AG09309 (cell line): Measurements from ENCODE around the gene OCEL1.

Experiments used
- DNase-seq: peaks from one replicate; pipeline ENCODE4 v3.0.0-alpha.2; 2010; ENCODE audit warnings: low read depth
- H3K4me3 ChIP-seq: 2 replicates; pipeline ENCODE4 v1.5.1; 2011; ENCODE audit warnings: mild to moderate bottlenecking, low read depth, low read length, moderate library complexity; ENCODE audit not compliant: control insufficient read depth
- CTCF ChIP-seq: IDR thresholded peaks from 2 replicates; pipeline ENCODE4 v1.5.1; 2011; ENCODE audit warnings: mild to moderate bottlenecking, low read depth, low read length, inconsistent platforms; ENCODE audit not compliant: insufficient read depth, control insufficient read depth; ENCODE audit errors: missing control alignments

The OCEL1 gene

GRCh38 chr19:17249887-17250548 is 24.0 kb downstream of the OCEL1 start:
- DNase-seq: no peak
- H3K4me3 ChIP-seq: no peak overlapping the region
- TF ChIP-seq CTCF: no peak

- no peak overlapping the region for H3K4me3 ChIP-seq
- no peak for DNase-seq
Observed at GRCh38 chr19:17254636-17255035, 28.6 kb downstream of the OCEL1 start.

GRCh38 chr19:17255150-17255621 is 29.2 kb downstream of the OCEL1 start:
- DNase-seq: no peak

More at GRCh38 chr19:17254636-17255035, 28.6 kb downstream of the OCEL1 start:
- TF ChIP-seq CTCF: no peak

GRCh38 chr19:17256130-17256529 is 30.1 kb downstream of the OCEL1 start:
- no peak overlapping the region for H3K4me3 ChIP-seq
- no peak for TF ChIP-seq CTCF
- DNase-seq: no peak

More at GRCh38 chr19:17255150-17255621, 29.2 kb downstream of the OCEL1 start:
- H3K4me3 ChIP-seq: no peak overlapping the region
- no peak for TF ChIP-seq CTCF

GRCh38 chr19:17259118-17259780 is 33.2 kb downstream of the OCEL1 start:
- H3K4me3 ChIP-seq: no peak overlapping the region
- no peak for TF ChIP-seq CTCF
- DNase-seq: no peak

- H3K4me3 ChIP-seq: no peak overlapping the region
- no peak for DNase-seq
- TF ChIP-seq CTCF: no peak
Observed at GRCh38 chr19:17259934-17260333, 33.9 kb downstream of the OCEL1 start.
